HG03066 (cell line): Measurements from ENCODE around the gene PKN1.

Source experiments
- ATAC-seq: cut with Tn5 transposase; IDR thresholded peaks from one replicate; pipeline ENCODE4 v1.9.1; 2021; ENCODE audit warnings: low read depth; ENCODE audit not compliant: unreplicated experiment

The PKN1 gene

GRCh38 chr19:14405758-14406644 lies 27.1 kb upstream of the PKN1 start:
- ATAC-seq: peak; percentile 53

- ATAC-seq: no peak
Measured at GRCh38 chr19:14406645-14407401, 26.3 kb upstream of the PKN1 start.

- ATAC-seq: no peak
Measured at GRCh38 chr19:14407605-14408484, 25.3 kb upstream of the PKN1 start.

- ATAC-seq: no peak
Measured at GRCh38 chr19:14408491-14409145, 24.5 kb upstream of the PKN1 start.

- ATAC-seq: no peak
Measured at GRCh38 chr19:14409146-14410023, 23.7 kb upstream of the PKN1 start.

- no peak for ATAC-seq
Measured at GRCh38 chr19:14410091-14411051, 22.7 kb upstream of the PKN1 start.

- ATAC-seq: no peak
Measured at GRCh38 chr19:14411161-14411937, 21.8 kb upstream of the PKN1 start.

GRCh38 chr19:14411938-14412245 lies 21.2 kb upstream of the PKN1 start:
- no peak for ATAC-seq

GRCh38 chr19:14412324-14412995 lies 20.6 kb upstream of the PKN1 start:
- no peak for ATAC-seq

GRCh38 chr19:14412996-14413692 lies 20.0 kb upstream of the PKN1 start:
- no peak for ATAC-seq

GRCh38 chr19:14413693-14414181 lies 19.4 kb upstream of the PKN1 start:
- no peak for ATAC-seq

GRCh38 chr19:14414926-14415690 lies 18.0 kb upstream of the PKN1 start:
- no peak for ATAC-seq

GRCh38 chr19:14416817-14417231 lies 16.3 kb upstream of the PKN1 start:
- ATAC-seq: no peak

- peak; percentile 46 for ATAC-seq
Measured at GRCh38 chr19:14418856-14419105, 14.3 kb upstream of the PKN1 start.

GRCh38 chr19:14419106-14419813 lies 13.8 kb upstream of the PKN1 start, which contains the start of gene DDX39A:
Gene DDX39A, minus strand, starts transcription at chr19:14419341. Its CDS starts 6,121 bp downstream, at chr19:14413220.
- ATAC-seq: peak; percentile 84
